Activated T-cell treated with anti-CD3 and anti-CD28 coated beads, Interleukin-2, amount 50 U/mL, for 24 hours (primary cell): Measurements from ENCODE around the gene HBG1.

Experiments
- DNase-seq: peaks from one replicate; pipeline ENCODE4 v3.0.0-alpha.2; 2020
- H3K27ac Mint-ChIP-seq: 2 replicates; pipeline ENCODE4 v1.8.0; 2020; ENCODE audit warnings: mild to moderate bottlenecking, mixed read lengths
- H3K27me3 Mint-ChIP-seq: 2 replicates; pipeline ENCODE4 v1.8.0; 2020; ENCODE audit warnings: mixed read lengths
- H3K36me3 Mint-ChIP-seq: 2 replicates; pipeline ENCODE4 v1.8.0; 2020; ENCODE audit warnings: low read depth, mixed read lengths
- H3K4me1 Mint-ChIP-seq: 2 replicates; pipeline ENCODE4 v1.8.0; 2020; ENCODE audit warnings: low read depth, mixed read lengths
- H3K4me3 Mint-ChIP-seq: 2 replicates; pipeline ENCODE4 v1.8.0; 2020; ENCODE audit warnings: mild to moderate bottlenecking, moderate library complexity, mixed read lengths
- H3K9me3 Mint-ChIP-seq: 2 replicates; pipeline ENCODE4 v1.8.0; 2020; ENCODE audit warnings: mixed read lengths

HBG1 gene

GRCh38 chr11:5283882-5284281 lies 34.2 kb upstream of the HBG1 start:
- Mint-ChIP-seq H3K9me3 (no peaks in the 10 kb centered on the region), H3K27me3 (no peaks in the 10 kb centered on the region), H3K27ac (no peak overlapping the region), H3K4me3 (no peak overlapping the region), H3K36me3 (no peaks in the 10 kb centered on the region), H3K4me1 (no peaks in the 10 kb centered on the region)
- DNase-seq = no peak

GRCh38 chr11:5283086-5283485 lies 33.4 kb upstream of the HBG1 start:
- Mint-ChIP-seq H3K4me3 (no peak overlapping the region), H3K36me3 (no peaks in the 10 kb centered on the region), H3K27me3 (no peaks in the 10 kb centered on the region), H3K4me1 (no peaks in the 10 kb centered on the region), H3K9me3 (no peaks in the 10 kb centered on the region), H3K27ac (no peak overlapping the region)
- DNase-seq = no peak

GRCh38 chr11:5282628-5283027 lies 33.0 kb upstream of the HBG1 start:
- no peak overlapping the region for H3K4me3 Mint-ChIP-seq
- no peaks in the 10 kb centered on the region for H3K4me1 Mint-ChIP-seq
- no peaks in the 10 kb centered on the region for H3K36me3 Mint-ChIP-seq
- no peak for DNase-seq
- H3K27me3 Mint-ChIP-seq = no peaks in the 10 kb centered on the region
- H3K9me3 Mint-ChIP-seq = no peaks in the 10 kb centered on the region
- H3K27ac Mint-ChIP-seq = no peak overlapping the region

- Mint-ChIP-seq H3K9me3 (no peaks in the 10 kb centered on the region), H3K36me3 (no peaks in the 10 kb centered on the region), H3K27me3 (no peaks in the 10 kb centered on the region), H3K4me3 (no peak overlapping the region), H3K4me1 (no peaks in the 10 kb centered on the region), H3K27ac (no peak overlapping the region)
- no peak for DNase-seq
Measured at GRCh38 chr11:5281596-5281995, 31.9 kb upstream of the HBG1 start.

GRCh38 chr11:5280582-5281102 lies 31.0 kb upstream of the HBG1 start:
- DNase-seq = no peak
- Mint-ChIP-seq H3K9me3 (no peaks in the 10 kb centered on the region), H3K4me3 (no peak overlapping the region), H3K27me3 (no peaks in the 10 kb centered on the region), H3K4me1 (no peaks in the 10 kb centered on the region), H3K27ac (no peak overlapping the region), H3K36me3 (no peaks in the 10 kb centered on the region)

- no peak overlapping the region for H3K27ac Mint-ChIP-seq
- H3K9me3 Mint-ChIP-seq = no peaks in the 10 kb centered on the region
- H3K4me1 Mint-ChIP-seq = no peaks in the 10 kb centered on the region
- H3K27me3 Mint-ChIP-seq = peaks cover under 1% of the 10 kb centered on the region
- no peak for DNase-seq
- no peaks in the 10 kb centered on the region for H3K36me3 Mint-ChIP-seq
- H3K4me3 Mint-ChIP-seq = no peak overlapping the region
Measured at GRCh38 chr11:5279471-5280090, 29.9 kb upstream of the HBG1 start.

GRCh38 chr11:5277807-5278382 lies 28.2 kb upstream of the HBG1 start:
- no peaks in the 10 kb centered on the region for H3K4me1 Mint-ChIP-seq
- H3K27ac Mint-ChIP-seq = no peak overlapping the region
- H3K27me3 Mint-ChIP-seq = peaks cover 5% of the 10 kb centered on the region
- H3K36me3 Mint-ChIP-seq = no peaks in the 10 kb centered on the region
- no peak for DNase-seq
- H3K4me3 Mint-ChIP-seq = no peak overlapping the region
- H3K9me3 Mint-ChIP-seq = no peaks in the 10 kb centered on the region

- no peak overlapping the region for H3K4me3 Mint-ChIP-seq
- H3K36me3 Mint-ChIP-seq = no peaks in the 10 kb centered on the region
- no peak overlapping the region for H3K27ac Mint-ChIP-seq
- no peaks in the 10 kb centered on the region for H3K9me3 Mint-ChIP-seq
- no peak for DNase-seq
- H3K27me3 Mint-ChIP-seq = peaks cover 5% of the 10 kb centered on the region
- no peaks in the 10 kb centered on the region for H3K4me1 Mint-ChIP-seq
Measured at GRCh38 chr11:5276697-5277096, 27.0 kb upstream of the HBG1 start.

- no peaks in the 10 kb centered on the region for H3K9me3 Mint-ChIP-seq
Measured at GRCh38 chr11:5275369-5276110, 25.9 kb upstream of the HBG1 start.

GRCh38 chr11:5274395-5274794 lies 24.7 kb upstream of the HBG1 start:
- no peak overlapping the region for H3K27ac Mint-ChIP-seq
- H3K4me1 Mint-ChIP-seq = no peaks in the 10 kb centered on the region
- no peaks in the 10 kb centered on the region for H3K9me3 Mint-ChIP-seq
- H3K27me3 Mint-ChIP-seq = peaks cover 5% of the 10 kb centered on the region
- H3K4me3 Mint-ChIP-seq = no peak overlapping the region
- DNase-seq = no peak
- H3K36me3 Mint-ChIP-seq = no peaks in the 10 kb centered on the region

More at GRCh38 chr11:5275369-5276110, 25.9 kb upstream of the HBG1 start:
- H3K36me3 Mint-ChIP-seq = no peaks in the 10 kb centered on the region
- peaks cover 5% of the 10 kb centered on the region for H3K27me3 Mint-ChIP-seq
- no peak overlapping the region for H3K4me3 Mint-ChIP-seq
- no peak for DNase-seq
- H3K4me1 Mint-ChIP-seq = no peaks in the 10 kb centered on the region
- no peak overlapping the region for H3K27ac Mint-ChIP-seq

GRCh38 chr11:5272395-5273017 lies 22.8 kb upstream of the HBG1 start:
- peaks cover 5% of the 10 kb centered on the region for H3K27me3 Mint-ChIP-seq
- no peaks in the 10 kb centered on the region for H3K9me3 Mint-ChIP-seq
- no peak overlapping the region for H3K27ac Mint-ChIP-seq
- no peak overlapping the region for H3K4me3 Mint-ChIP-seq
- H3K36me3 Mint-ChIP-seq = no peaks in the 10 kb centered on the region
- no peak for DNase-seq
- no peaks in the 10 kb centered on the region for H3K4me1 Mint-ChIP-seq

GRCh38 chr11:5269715-5270147 lies 20.1 kb upstream of the HBG1 start, which contains the start of gene HBE1:
HBE1 (minus strand) TSS chr11:5269945; CDS start chr11:5269890, 55 bp downstream.
- Mint-ChIP-seq H3K4me3 (no peak within 1 kb of the TSS), H3K36me3 (no peaks in the 10 kb centered on the region), H3K27me3 (peaks cover 5% of the 10 kb centered on the region), H3K9me3 (no peaks in the 10 kb centered on the region), H3K27ac (no peak within 1 kb of the TSS), H3K4me1 (no peaks in the 10 kb centered on the region)
- no peak for DNase-seq

GRCh38 chr11:5267033-5267563 lies 17.4 kb upstream of the HBG1 start:
- H3K36me3 Mint-ChIP-seq = no peaks in the 10 kb centered on the region
- H3K4me1 Mint-ChIP-seq = no peaks in the 10 kb centered on the region
- H3K27ac Mint-ChIP-seq = no peak overlapping the region
- H3K9me3 Mint-ChIP-seq = no peaks in the 10 kb centered on the region
- no peak for DNase-seq
- H3K4me3 Mint-ChIP-seq = no peak overlapping the region
- peaks cover under 1% of the 10 kb centered on the region for H3K27me3 Mint-ChIP-seq

- no peak overlapping the region for H3K4me3 Mint-ChIP-seq
- H3K4me1 Mint-ChIP-seq = no peaks in the 10 kb centered on the region
- H3K27me3 Mint-ChIP-seq = peaks cover 2% of the 10 kb centered on the region
- H3K27ac Mint-ChIP-seq = no peak overlapping the region
- no peaks in the 10 kb centered on the region for H3K36me3 Mint-ChIP-seq
- no peaks in the 10 kb centered on the region for H3K9me3 Mint-ChIP-seq
- DNase-seq = no peak
Measured at GRCh38 chr11:5266609-5267008, 17.0 kb upstream of the HBG1 start.
